Myocyte (in vitro differentiated cells): ENCODE results near the gene JAKMIP2. TPM values are rescaled to one million over a fixed set of nuclear protein-coding genes. Genes with fewer than 3 reads are reported as not detected.
"Not testable (repeated sequence)": the region's sequence is repeated elsewhere in the genome, so short reads cannot be mapped to it uniquely, and the experiment has no call there.

Experiments used
- DNase-seq: peaks from one replicate; pipeline ENCODE4 v3.0.0-alpha.2; 2012; ENCODE audit warnings: low read depth
- polyA plus RNA-seq: library from polyadenylated mRNA; unstranded; fragments of >200 nt; gene quantifications from one replicate; pipeline ENCODE4 v1.2.1, GENCODE V29; 2012; ENCODE audit warnings: missing spikeins
- total RNA-seq: library from RNA; depleted of rRNA; stranded (reverse); fragments of >200 nt; gene quantifications from 2 replicates; pipeline ENCODE4 v1.2.3, GENCODE V29; 2014

Gene JAKMIP2
- total RNA-seq: not detected in 2 replicates
- polyA plus RNA-seq: 1.1 TPM

- peak; percentile 33 for DNase-seq
These were observed at the start of gene JAKMIP2 for GRCh38 chr5:147782110-147783028. TSS of gene JAKMIP2 (minus strand) at chr5:147782728. CDS start at chr5:147671806, 110,922 bp downstream.

GRCh38 chr5:147831465-147831864, 48.9 kb upstream of the JAKMIP2 start, which contains the start of gene SPINK1:
TSS of gene SPINK1 (minus strand) at chr5:147831671. CDS start at chr5:147831577, 94 bp downstream.
- DNase-seq: no peak

- no peak for DNase-seq
These were observed 47.5 kb upstream of the JAKMIP2 start for GRCh38 chr5:147830035-147830434.

GRCh38 chr5:147827017-147827416, 44.5 kb upstream of the JAKMIP2 start:
- DNase-seq: not testable (repeated sequence)

GRCh38 chr5:147826361-147826760, 43.8 kb upstream of the JAKMIP2 start:
- no peak for DNase-seq

- peak; percentile 66 for DNase-seq
These were observed 40.4 kb upstream of the JAKMIP2 start for GRCh38 chr5:147822686-147823491.

- not testable (repeated sequence) for DNase-seq
These were observed 39.7 kb upstream of the JAKMIP2 start for GRCh38 chr5:147822222-147822621.

GRCh38 chr5:147821766-147822165, 39.2 kb upstream of the JAKMIP2 start:
- DNase-seq: no peak

- DNase-seq: no peak
These were observed 36.8 kb upstream of the JAKMIP2 start for GRCh38 chr5:147819261-147819770.

GRCh38 chr5:147818290-147818689, 35.8 kb upstream of the JAKMIP2 start:
- DNase-seq: no peak

- no peak for DNase-seq
These were observed 31.2 kb upstream of the JAKMIP2 start for GRCh38 chr5:147813696-147814095.

- DNase-seq: no peak
These were observed 27.5 kb upstream of the JAKMIP2 start for GRCh38 chr5:147809830-147810666.

- DNase-seq: no peak
These were observed 22.5 kb upstream of the JAKMIP2 start for GRCh38 chr5:147805030-147805454.

- DNase-seq: no peak
These were observed 21.8 kb upstream of the JAKMIP2 start for GRCh38 chr5:147804334-147804733.

GRCh38 chr5:147803926-147804325, 21.4 kb upstream of the JAKMIP2 start:
- no peak for DNase-seq

- DNase-seq: not testable (repeated sequence)
These were observed 20.6 kb upstream of the JAKMIP2 start for GRCh38 chr5:147803161-147803560.

GRCh38 chr5:147801461-147801860, 18.9 kb upstream of the JAKMIP2 start:
- no peak for DNase-seq

GRCh38 chr5:147800491-147800890, 18.0 kb upstream of the JAKMIP2 start:
- DNase-seq: no peak

GRCh38 chr5:147796556-147797308, 14.2 kb upstream of the JAKMIP2 start:
- DNase-seq: no peak

- no peak for DNase-seq
These were observed 8.7 kb upstream of the JAKMIP2 start for GRCh38 chr5:147791181-147791580.
